GM12878 (cell line): ENCODE data around the gene KLHL7. TPM values are rescaled to one million over a fixed set of nuclear protein-coding genes. Genes with fewer than 3 reads are reported as not detected.

ENCODE experiments used
- ATAC-seq: fragments of 200-7000 bp; cut with Tn5 transposase; 3 replicates; pipeline ENCODE4 v1.9.1; 2020; ENCODE audit warnings: mild to moderate bottlenecking, moderate library complexity
- BruUV-seq: library from RNA; stranded (reverse); fragments of 400-500 nt; replicated peaks from 2 replicates; lab custom pipeline; 2021; lab: Mats Ljungman, UMichigan
- CTCF ChIA-PET: fragments of 300-600 bp; sonication (Branson Sonifier 250); formaldehyde crosslinking; extraction: SDS; loops from one replicate; lab custom pipeline; 2021; ENCODE audit warnings: inconsistent platforms; lab: Yijun Ruan, JAX
- POLR2A ChIA-PET: fragments of 350-600 bp; formaldehyde crosslinking; extraction: SDS; loops from one replicate; lab custom pipeline; 2021; ENCODE audit warnings: inconsistent platforms; lab: Charles Lee
- RAD21 ChIA-PET: fragments of 300-600 bp; sonication (Branson Sonifier 250); formaldehyde crosslinking; loops from one replicate; lab custom pipeline; 2023; ENCODE audit warnings: antibody characterized with exemption; ENCODE audit not compliant: unreplicated experiment; lab: Charles Lee
- SMC1A ChIA-PET: fragments of 300-600 bp; sonication (Branson Sonifier 250); formaldehyde crosslinking; loops from one replicate; lab custom pipeline; 2023; ENCODE audit not compliant: unreplicated experiment, uncharacterized antibody; lab: Charles Lee
- DNase-seq: peaks from one replicate; pipeline ENCODE4 v3.0.0-alpha.2; 2011; ENCODE audit warnings: low read depth, low spot score
- FAIRE-seq: peaks from 3 replicates; lab custom pipeline; 2011; peaks lifted over from hg19 to GRCh38; lab: Jason Lieb, UNC
- H2AFZ ChIP-seq: 2 replicates; pipeline ENCODE4 v1.6.0; 2011; ENCODE audit warnings: low read depth, low read length, control low read depth; ENCODE audit not compliant: control insufficient read depth
- H3K27ac ChIP-seq: 2 replicates; pipeline ENCODE4 v1.5.1; 2011; ENCODE audit warnings: control low read depth; ENCODE audit not compliant: control insufficient read depth, insufficient read depth
- H3K27me3 ChIP-seq, 2 experiments: replicated peaks in 1 of 2; 2 replicates each; pipeline versions ENCODE4 v1.6.0 to v1.6.1; 2011; ENCODE audit warnings: low read length in 1 of 2; ENCODE audit not compliant: control insufficient read depth in 2 of 2, insufficient read depth in 2 of 2
- H3K36me3 ChIP-seq, 2 experiments: 2 replicates each; pipeline ENCODE4 v1.5.1; 2011; ENCODE audit warnings: low read length in 1 of 2; ENCODE audit not compliant: control insufficient read depth in 2 of 2, insufficient read depth in 2 of 2
- H3K4me1 ChIP-seq: 2 replicates; pipeline ENCODE4 v1.6.1; 2011; ENCODE audit warnings: mild to moderate bottlenecking, low read length, moderate library complexity, mixed read lengths; ENCODE audit not compliant: control insufficient read depth, insufficient read depth
- H3K4me2 ChIP-seq: 2 replicates; pipeline ENCODE4 v1.6.0; 2011; ENCODE audit warnings: control low read depth; ENCODE audit not compliant: control insufficient read depth, insufficient read depth
- H3K4me3 ChIP-seq: fragments of 200-600 bp; sonication (generic); 2 replicates; pipeline ENCODE4 v1.5.1; 2016
- H3K79me2 ChIP-seq: 2 replicates; pipeline ENCODE4 v1.6.0; 2011; ENCODE audit warnings: low read length; ENCODE audit not compliant: control insufficient read depth, insufficient read depth
- H3K9ac ChIP-seq: 2 replicates; pipeline ENCODE4 v1.8.0; 2011; ENCODE audit warnings: low read length, control low read depth, mixed read lengths; ENCODE audit not compliant: control insufficient read depth, insufficient read depth
- H3K9me3 ChIP-seq: replicated peaks from 3 replicates; pipeline ENCODE4 v1.5.1; 2011; ENCODE audit warnings: mild to moderate bottlenecking, low read length; ENCODE audit not compliant: control insufficient read depth, insufficient read depth
- H4K20me1 ChIP-seq: 2 replicates; pipeline ENCODE4 v1.6.0; 2011; ENCODE audit not compliant: control insufficient read depth, insufficient read depth
- ATF7 ChIP-seq: fragments of 450-650 bp; IDR thresholded peaks from 2 replicates; pipeline ENCODE4 v1.6.1; 2016; ENCODE audit warnings: low read depth, mild to moderate bottlenecking
- MYB ChIP-seq: fragments of 150-350 bp; IDR thresholded peaks from 2 replicates; pipeline ENCODE4 v1.6.1; 2014; ENCODE audit warnings: mild to moderate bottlenecking, low read depth, low read length, borderline replicate concordance
- NFYA ChIP-seq: IDR thresholded peaks from 2 replicates; pipeline ENCODE4 v1.6.1; 2011; ENCODE audit warnings: low read depth, mild to moderate bottlenecking, low read length, improper control_type of control experiment, borderline replicate concordance
- SMAD1 ChIP-seq: fragments of 450-650 bp; IDR thresholded peaks from 2 replicates; pipeline ENCODE4 v1.6.1; 2018; ENCODE audit warnings: mild to moderate bottlenecking, low read depth; ENCODE audit not compliant: partially characterized antibody
- STAT3 ChIP-seq: IDR thresholded peaks from 2 replicates; pipeline ENCODE4 v1.6.1; 2011; ENCODE audit warnings: low read depth, low read length, improper control_type of control experiment
- TCF12 ChIP-seq: IDR thresholded peaks from 2 replicates; pipeline ENCODE4 v1.6.1; 2011; ENCODE audit warnings: low read depth, mild to moderate bottlenecking, low read length
- ZNF207 ChIP-seq: fragments of 450-650 bp; IDR thresholded peaks from 2 replicates; pipeline ENCODE4 v1.6.1; 2014; ENCODE audit warnings: antibody characterized with exemption, mild to moderate bottlenecking, borderline replicate concordance
- ZNF217 ChIP-seq: fragments of 450-650 bp; IDR thresholded peaks from 2 replicates; pipeline ENCODE4 v1.6.1; 2017; ENCODE audit warnings: antibody characterized with exemption, mild to moderate bottlenecking
- WGBS: methylation state at CpG from one replicate; pipeline ENCODE4 v1.1.6; 2016; ENCODE audit warnings: low lambda C conversion rate; ENCODE audit not compliant: insufficient replicate concordance, insufficient coverage; ENCODE audit errors: missing lambda C conversion rate; 5-methylcytosine and 5-hydroxymethylcytosine counted together
- in situ Hi-C: fragments of 300-500 bp; cut with MboI; formaldehyde crosslinking; loops from 9 replicates; pipeline ENCODE4 v1.14.3; 2018; ENCODE audit warnings: mixed read lengths
- intact Hi-C: fragments of 100-400 bp; cut with micrococcal nuclease; formaldehyde crosslinking; loops from one replicate; pipeline ENCODE4 v1.14.2; 2022; ENCODE audit not compliant: unreplicated experiment
- polyA plus RNA-seq, 11 experiments: library from polyadenylated mRNA; depleted of rRNA in 4 of 11; unstranded in 6 of 11; stranded (reverse) in 5 of 11; fragments of >200 nt; fragmentation: Nextera tagmentation in 4 of 11; fragmentation: Illumina TruSeq in 1 of 11; extraction: Ambion mirVana in 4 of 11; extraction: Trizol in 1 of 11; gene quantifications; 1 replicate in 1 of 11; 2 replicates in 10 of 11; pipeline versions ENCODE4 v1.2.1 to v1.2.3, GENCODE V29; 2011 to 2016; ENCODE audit warnings: inconsistent platforms in 2 of 11, missing spikeins in 2 of 11, low read depth in 1 of 11
- total RNA-seq, 4 experiments: library from RNA; depleted of rRNA in 3 of 4; stranded (reverse); fragments of >200 nt in 3 of 4; fragmentation: Illumina TruSeq in 1 of 4; extraction: Trizol in 1 of 4; gene quantifications; 2 replicates each; pipeline versions ENCODE4 v1.2.1 to v1.2.3, GENCODE V29; 2013 to 2021
- TF ChIP-seq, protein P1 (sequence below): fragments of 450-650 bp; formaldehyde crosslinking; IDR thresholded peaks from 2 replicates; pipeline ENCODE4 v1.5.0; 2022; ENCODE audit warnings: mild to moderate bottlenecking, missing genetic modification characterization
- TF ChIP-seq, protein P2 (sequence below): fragments of 450-650 bp; IDR thresholded peaks from 2 replicates; pipeline ENCODE4 v1.6.1; 2018; ENCODE audit warnings: borderline replicate concordance, mild to moderate bottlenecking; ENCODE audit not compliant: partially characterized antibody
- TF ChIP-seq, protein P3 (sequence below): fragments of 450-650 bp; IDR thresholded peaks from 2 replicates; pipeline ENCODE4 v1.6.1; 2016; ENCODE audit warnings: mild to moderate bottlenecking
- TF ChIP-seq, protein P4 (sequence below): IDR thresholded peaks from 2 replicates; pipeline ENCODE4 v1.6.1; 2012; ENCODE audit warnings: mild to moderate bottlenecking, low read depth, low read length

Gene KLHL7
- total and polyA plus RNA-seq, 10 of the 15 experiments (the other 5 are each of a cell fraction or from before 2014, with no cell fraction given), result 6.4 to 38.7 (median 20.9) TPM

DNA sequence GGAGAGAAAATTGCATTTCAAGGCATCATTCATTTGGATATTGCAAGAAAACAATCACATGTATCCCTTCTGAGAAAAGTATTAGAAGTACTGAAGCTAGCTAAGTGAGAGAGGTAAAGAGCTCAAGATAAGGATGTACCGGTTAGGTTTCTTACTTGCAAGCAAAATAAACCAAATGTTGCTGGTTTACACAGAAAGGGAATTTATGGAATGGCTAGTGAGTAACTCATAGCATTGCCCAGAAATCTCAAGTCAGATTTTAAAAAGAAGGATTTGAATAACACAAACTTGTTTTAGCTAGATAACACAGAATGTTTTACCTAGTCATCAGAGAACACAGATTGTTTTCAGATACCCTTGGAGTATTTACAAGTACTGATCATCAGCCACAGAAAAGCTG lies 30.6 kb downstream of the KLHL7 start (continued):
- TF ChIP-seq, protein P1, sequence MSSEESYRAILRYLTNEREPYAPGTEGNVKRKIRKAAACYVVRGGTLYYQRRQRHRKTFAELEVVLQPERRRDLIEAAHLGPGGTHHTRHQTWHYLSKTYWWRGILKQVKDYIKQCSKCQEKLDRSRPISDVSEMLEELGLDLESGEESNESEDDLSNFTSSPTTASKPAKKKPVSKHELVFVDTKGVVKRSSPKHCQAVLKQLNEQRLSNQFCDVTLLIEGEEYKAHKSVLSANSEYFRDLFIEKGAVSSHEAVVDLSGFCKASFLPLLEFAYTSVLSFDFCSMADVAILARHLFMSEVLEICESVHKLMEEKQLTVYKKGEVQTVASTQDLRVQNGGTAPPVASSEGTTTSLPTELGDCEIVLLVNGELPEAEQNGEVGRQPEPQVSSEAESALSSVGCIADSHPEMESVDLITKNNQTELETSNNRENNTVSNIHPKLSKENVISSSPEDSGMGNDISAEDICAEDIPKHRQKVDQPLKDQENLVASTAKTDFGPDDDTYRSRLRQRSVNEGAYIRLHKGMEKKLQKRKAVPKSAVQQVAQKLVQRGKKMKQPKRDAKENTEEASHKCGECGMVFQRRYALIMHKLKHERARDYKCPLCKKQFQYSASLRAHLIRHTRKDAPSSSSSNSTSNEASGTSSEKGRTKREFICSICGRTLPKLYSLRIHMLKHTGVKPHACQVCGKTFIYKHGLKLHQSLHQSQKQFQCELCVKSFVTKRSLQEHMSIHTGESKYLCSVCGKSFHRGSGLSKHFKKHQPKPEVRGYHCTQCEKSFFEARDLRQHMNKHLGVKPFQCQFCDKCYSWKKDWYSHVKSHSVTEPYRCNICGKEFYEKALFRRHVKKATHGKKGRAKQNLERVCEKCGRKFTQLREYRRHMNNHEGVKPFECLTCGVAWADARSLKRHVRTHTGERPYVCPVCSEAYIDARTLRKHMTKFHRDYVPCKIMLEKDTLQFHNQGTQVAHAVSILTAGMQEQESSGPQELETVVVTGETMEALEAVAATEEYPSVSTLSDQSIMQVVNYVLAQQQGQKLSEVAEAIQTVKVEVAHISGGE (CRISPR knock-in tag), result no peak
- TF ChIP-seq MYB, result no peak

DNA sequence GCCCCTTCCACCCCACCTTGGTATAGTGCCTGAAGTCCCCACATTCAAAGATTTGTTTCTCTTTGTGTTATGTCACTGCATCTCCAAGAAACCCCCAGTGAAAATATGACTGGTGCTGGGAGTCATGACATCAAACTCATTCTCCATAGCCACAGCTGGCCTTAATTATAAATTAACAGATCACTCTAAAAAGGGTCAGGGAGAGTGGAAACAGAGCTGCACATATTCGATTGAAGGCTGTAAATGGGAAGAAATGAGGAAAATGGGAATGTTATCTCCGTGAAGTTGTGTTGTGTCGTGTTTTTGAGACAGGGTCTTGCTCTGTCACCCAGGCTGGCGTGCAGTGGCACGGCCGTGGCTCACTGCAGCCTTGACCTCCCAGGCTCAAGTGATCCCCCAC lies 52.1 kb downstream of the KLHL7 start:
- ChIA-PET POLR2A (no interaction called here), RAD21 (no interaction called here), CTCF (no interaction called here), SMC1A (interaction anchor here (0.6 to 0.8 kb wide), 2 partner anchors 11 to 233 kb away, joined by 4 to 5 read pairs; no protein-coding TSS in a partner anchor)
- H3K4me3 ChIP-seq, result no peak overlapping the region
- 67% methylated on average over 5 of the region's 6 CpGs for WGBS
- in situ Hi-C loops, result no loop called here
- no peak overlapping the region for H3K27ac ChIP-seq
- H3K27me3 ChIP-seq, result no peaks in the 10 kb centered on the region
- no peaks in the 10 kb centered on the region for H3K4me1 ChIP-seq
- no peaks in the 10 kb centered on the region for H3K9me3 ChIP-seq
- no peak overlapping the region for H3K9ac ChIP-seq
- H3K36me3 ChIP-seq, result no peaks in the 10 kb centered on the region
- FAIRE-seq (no peak), ATAC-seq (no peak), DNase-seq (no peak)
- no peak overlapping the region for H2AFZ ChIP-seq
- H4K20me1 ChIP-seq, result no peaks in the 10 kb centered on the region
- H3K4me2 ChIP-seq, result no peak overlapping the region
- no peaks in the 10 kb centered on the region for H3K79me2 ChIP-seq
- no TSS peak for BruUV-seq
- intact Hi-C loops, result no loop called here
- TF ChIP-seq TCF12 (no peak), SMAD1 (no peak), ZNF217 (no peak), STAT3 (no peak), NFYA (no peak), ZNF207 (no peak), ATF7 (no peak)
- TF ChIP-seq, protein P2, sequence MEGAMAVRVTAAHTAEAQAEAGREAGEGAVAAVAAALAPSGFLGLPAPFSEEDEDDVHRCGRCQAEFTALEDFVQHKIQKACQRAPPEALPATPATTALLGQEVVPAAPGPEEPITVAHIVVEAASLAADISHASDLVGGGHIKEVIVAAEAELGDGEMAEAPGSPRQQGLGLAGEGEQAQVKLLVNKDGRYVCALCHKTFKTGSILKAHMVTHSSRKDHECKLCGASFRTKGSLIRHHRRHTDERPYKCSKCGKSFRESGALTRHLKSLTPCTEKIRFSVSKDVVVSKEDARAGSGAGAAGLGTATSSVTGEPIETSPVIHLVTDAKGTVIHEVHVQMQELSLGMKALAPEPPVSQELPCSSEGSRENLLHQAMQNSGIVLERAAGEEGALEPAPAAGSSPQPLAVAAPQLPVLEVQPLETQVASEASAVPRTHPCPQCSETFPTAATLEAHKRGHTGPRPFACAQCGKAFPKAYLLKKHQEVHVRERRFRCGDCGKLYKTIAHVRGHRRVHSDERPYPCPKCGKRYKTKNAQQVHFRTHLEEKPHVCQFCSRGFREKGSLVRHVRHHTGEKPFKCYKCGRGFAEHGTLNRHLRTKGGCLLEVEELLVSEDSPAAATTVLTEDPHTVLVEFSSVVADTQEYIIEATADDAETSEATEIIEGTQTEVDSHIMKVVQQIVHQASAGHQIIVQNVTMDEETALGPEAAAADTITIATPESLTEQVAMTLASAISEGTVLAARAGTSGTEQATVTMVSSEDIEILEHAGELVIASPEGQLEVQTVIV, result no peak
- TF ChIP-seq, protein P3, sequence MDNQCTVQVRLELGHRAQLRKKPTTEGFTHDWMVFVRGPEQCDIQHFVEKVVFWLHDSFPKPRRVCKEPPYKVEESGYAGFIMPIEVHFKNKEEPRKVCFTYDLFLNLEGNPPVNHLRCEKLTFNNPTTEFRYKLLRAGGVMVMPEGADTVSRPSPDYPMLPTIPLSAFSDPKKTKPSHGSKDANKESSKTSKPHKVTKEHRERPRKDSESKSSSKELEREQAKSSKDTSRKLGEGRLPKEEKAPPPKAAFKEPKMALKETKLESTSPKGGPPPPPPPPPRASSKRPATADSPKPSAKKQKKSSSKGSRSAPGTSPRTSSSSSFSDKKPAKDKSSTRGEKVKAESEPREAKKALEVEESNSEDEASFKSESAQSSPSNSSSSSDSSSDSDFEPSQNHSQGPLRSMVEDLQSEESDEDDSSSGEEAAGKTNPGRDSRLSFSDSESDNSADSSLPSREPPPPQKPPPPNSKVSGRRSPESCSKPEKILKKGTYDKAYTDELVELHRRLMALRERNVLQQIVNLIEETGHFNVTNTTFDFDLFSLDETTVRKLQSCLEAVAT, result no peak
- TF ChIP-seq, protein P4, sequence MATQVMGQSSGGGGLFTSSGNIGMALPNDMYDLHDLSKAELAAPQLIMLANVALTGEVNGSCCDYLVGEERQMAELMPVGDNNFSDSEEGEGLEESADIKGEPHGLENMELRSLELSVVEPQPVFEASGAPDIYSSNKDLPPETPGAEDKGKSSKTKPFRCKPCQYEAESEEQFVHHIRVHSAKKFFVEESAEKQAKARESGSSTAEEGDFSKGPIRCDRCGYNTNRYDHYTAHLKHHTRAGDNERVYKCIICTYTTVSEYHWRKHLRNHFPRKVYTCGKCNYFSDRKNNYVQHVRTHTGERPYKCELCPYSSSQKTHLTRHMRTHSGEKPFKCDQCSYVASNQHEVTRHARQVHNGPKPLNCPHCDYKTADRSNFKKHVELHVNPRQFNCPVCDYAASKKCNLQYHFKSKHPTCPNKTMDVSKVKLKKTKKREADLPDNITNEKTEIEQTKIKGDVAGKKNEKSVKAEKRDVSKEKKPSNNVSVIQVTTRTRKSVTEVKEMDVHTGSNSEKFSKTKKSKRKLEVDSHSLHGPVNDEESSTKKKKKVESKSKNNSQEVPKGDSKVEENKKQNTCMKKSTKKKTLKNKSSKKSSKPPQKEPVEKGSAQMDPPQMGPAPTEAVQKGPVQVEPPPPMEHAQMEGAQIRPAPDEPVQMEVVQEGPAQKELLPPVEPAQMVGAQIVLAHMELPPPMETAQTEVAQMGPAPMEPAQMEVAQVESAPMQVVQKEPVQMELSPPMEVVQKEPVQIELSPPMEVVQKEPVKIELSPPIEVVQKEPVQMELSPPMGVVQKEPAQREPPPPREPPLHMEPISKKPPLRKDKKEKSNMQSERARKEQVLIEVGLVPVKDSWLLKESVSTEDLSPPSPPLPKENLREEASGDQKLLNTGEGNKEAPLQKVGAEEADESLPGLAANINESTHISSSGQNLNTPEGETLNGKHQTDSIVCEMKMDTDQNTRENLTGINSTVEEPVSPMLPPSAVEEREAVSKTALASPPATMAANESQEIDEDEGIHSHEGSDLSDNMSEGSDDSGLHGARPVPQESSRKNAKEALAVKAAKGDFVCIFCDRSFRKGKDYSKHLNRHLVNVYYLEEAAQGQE, result no peak
